HepG2 (cell line): ENCODE results near the gene FAAP100. TPM values are rescaled to one million over a fixed set of nuclear protein-coding genes. Genes with fewer than 3 reads are reported as not detected.

Experiments used
- ASH2L ChIP-seq: fragments of 300-600, 200-600 bp; sonication (generic); IDR thresholded peaks from 2 replicates; pipeline ENCODE4 v1.7.0; 2017; ENCODE audit warnings: low read depth, mild to moderate bottlenecking, moderate library complexity, mixed read lengths, low read length; ENCODE audit not compliant: insufficient read length
- EHMT2 ChIP-seq: fragments of 200-600 bp; sonication (generic); IDR thresholded peaks from 2 replicates; pipeline ENCODE4 v1.7.0; 2017; ENCODE audit warnings: antibody characterized with exemption, low read depth, low read length, borderline replicate concordance
- FOXK2 ChIP-seq: fragments of 450-650 bp; IDR thresholded peaks from 2 replicates; pipeline ENCODE4 v1.6.1; 2016
- JDP2 ChIP-seq: sonication (generic); formaldehyde crosslinking; IDR thresholded peaks from 2 replicates; pipeline ENCODE4 v1.8.1; 2022; ENCODE audit warnings: missing genetic modification reagents, borderline replicate concordance
- MAF1 ChIP-seq: sonication (generic); formaldehyde crosslinking; IDR thresholded peaks from 2 replicates; pipeline ENCODE4 v1.5.0; 2020; ENCODE audit warnings: missing genetic modification reagents, borderline replicate concordance
- MEF2D ChIP-seq: sonication (generic); formaldehyde crosslinking; IDR thresholded peaks from 2 replicates; pipeline ENCODE4 v1.5.1; 2020; ENCODE audit warnings: mild to moderate bottlenecking, missing genetic modification reagents
- MEIS1 ChIP-seq: sonication (generic); formaldehyde crosslinking; IDR thresholded peaks from 2 replicates; pipeline ENCODE4 v1.9.0; 2021; ENCODE audit warnings: mild to moderate bottlenecking, missing genetic modification reagents, moderate library complexity, borderline replicate concordance
- MYC ChIP-seq: sonication (generic); formaldehyde crosslinking; IDR thresholded peaks from 2 replicates; pipeline ENCODE4 v1.9.0; 2021; ENCODE audit warnings: missing genetic modification reagents, borderline replicate concordance
- SYNCRIP ChIP-seq: fragments of 200-400 bp; formaldehyde crosslinking; IDR thresholded peaks from 2 replicates; pipeline ENCODE4 v1.6.1; 2018; ENCODE audit warnings: mild to moderate bottlenecking, low read depth, low read length; ENCODE audit not compliant: insufficient read depth
- ZNF564 ChIP-seq: sonication (generic); formaldehyde crosslinking; IDR thresholded peaks from 2 replicates; pipeline ENCODE4 v1.8.1; 2023; ENCODE audit warnings: mild to moderate bottlenecking, missing genetic modification reagents
- ZSCAN12 ChIP-seq: sonication (generic); formaldehyde crosslinking; IDR thresholded peaks from 2 replicates; pipeline ENCODE4 v1.9.0; 2021; ENCODE audit warnings: mild to moderate bottlenecking, missing genetic modification reagents
- polyA plus RNA-seq, 8 experiments: library from polyadenylated mRNA; depleted of rRNA in 3 of 8; stranded (reverse) in 7 of 8; unstranded in 1 of 8; fragments of >200 nt; fragmentation: Illumina TruSeq in 4 of 8; extraction: Trizol in 4 of 8; gene quantifications; 2 replicates each; pipeline versions ENCODE4 v1.2.1 to v1.2.3, GENCODE V29; 2011 to 2016; ENCODE audit warnings: low read depth in 4 of 8, missing spikeins in 1 of 8, mixed read lengths in 1 of 8; ENCODE audit not compliant: insufficient read depth in 1 of 8
- total RNA-seq, 5 experiments: library from RNA; depleted of rRNA; stranded (reverse); fragments of >200 nt; fragmentation: Illumina TruSeq; extraction: Trizol; gene quantifications; 2 replicates each; pipeline ENCODE4 v1.2.3, GENCODE V29; 2016; ENCODE audit warnings: low read depth in 1 of 5
- TF ChIP-seq, protein P1 (sequence below): sonication (generic); formaldehyde crosslinking; IDR thresholded peaks from one replicate; pipeline ENCODE4 v1.5.1; 2020; ENCODE audit warnings: mild to moderate bottlenecking, missing genetic modification reagents; ENCODE audit errors: not compliant biosample characterization
- TF ChIP-seq, protein P2 (sequence below): IDR thresholded peaks from 2 replicates; pipeline ENCODE4 v1.4.0; 2020; ENCODE audit warnings: mild to moderate bottlenecking, missing genetic modification reagents
- TF ChIP-seq, protein P3 (sequence below): sonication (generic); formaldehyde crosslinking; IDR thresholded peaks from 2 replicates; pipeline ENCODE4 v1.4.0; 2020; ENCODE audit warnings: missing genetic modification reagents

Gene FAAP100
- total and polyA plus RNA-seq, 2 of the 13 experiments (the other 11 are each of a cell fraction or from before 2014, with no cell fraction given): 7.6 to 20.8 TPM

DNA sequence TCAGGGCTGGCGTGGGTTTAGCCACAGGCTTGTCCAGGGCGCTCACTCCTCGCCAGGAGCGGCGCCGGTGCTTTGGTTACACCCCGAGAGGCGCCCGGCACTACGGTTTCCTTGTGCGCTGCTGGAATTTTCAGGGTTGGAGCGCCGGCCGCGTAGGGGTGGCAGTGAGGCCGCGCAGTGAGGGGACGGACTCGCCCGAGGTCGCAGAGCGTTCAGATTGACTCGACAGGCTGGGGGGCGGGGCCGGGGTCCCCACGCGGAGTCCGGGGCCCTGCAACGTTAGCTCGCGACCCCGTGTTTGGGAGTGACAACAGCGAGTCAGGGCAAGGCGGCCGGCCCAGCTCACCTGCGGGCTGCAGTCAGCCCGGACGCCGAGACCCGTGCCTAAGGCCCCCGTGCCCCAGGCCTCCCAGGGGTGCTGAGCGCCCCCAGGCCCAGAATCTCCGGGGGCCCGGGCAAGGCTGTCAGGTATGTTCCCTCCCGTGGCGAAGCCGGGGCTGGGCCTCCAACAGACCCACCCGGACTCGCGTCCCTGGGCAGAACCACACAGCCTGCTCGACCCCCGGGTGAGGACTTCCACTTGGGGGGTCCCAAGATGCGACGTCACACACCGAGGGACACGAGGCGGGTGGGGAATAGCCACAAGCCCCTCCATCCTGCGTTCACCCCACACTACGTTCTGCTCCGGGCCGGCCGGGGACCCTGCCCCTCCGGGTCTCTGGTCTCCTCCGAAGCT is 38.2 kb downstream of the FAAP100 start (continued):
- TF ChIP-seq, protein P1, sequence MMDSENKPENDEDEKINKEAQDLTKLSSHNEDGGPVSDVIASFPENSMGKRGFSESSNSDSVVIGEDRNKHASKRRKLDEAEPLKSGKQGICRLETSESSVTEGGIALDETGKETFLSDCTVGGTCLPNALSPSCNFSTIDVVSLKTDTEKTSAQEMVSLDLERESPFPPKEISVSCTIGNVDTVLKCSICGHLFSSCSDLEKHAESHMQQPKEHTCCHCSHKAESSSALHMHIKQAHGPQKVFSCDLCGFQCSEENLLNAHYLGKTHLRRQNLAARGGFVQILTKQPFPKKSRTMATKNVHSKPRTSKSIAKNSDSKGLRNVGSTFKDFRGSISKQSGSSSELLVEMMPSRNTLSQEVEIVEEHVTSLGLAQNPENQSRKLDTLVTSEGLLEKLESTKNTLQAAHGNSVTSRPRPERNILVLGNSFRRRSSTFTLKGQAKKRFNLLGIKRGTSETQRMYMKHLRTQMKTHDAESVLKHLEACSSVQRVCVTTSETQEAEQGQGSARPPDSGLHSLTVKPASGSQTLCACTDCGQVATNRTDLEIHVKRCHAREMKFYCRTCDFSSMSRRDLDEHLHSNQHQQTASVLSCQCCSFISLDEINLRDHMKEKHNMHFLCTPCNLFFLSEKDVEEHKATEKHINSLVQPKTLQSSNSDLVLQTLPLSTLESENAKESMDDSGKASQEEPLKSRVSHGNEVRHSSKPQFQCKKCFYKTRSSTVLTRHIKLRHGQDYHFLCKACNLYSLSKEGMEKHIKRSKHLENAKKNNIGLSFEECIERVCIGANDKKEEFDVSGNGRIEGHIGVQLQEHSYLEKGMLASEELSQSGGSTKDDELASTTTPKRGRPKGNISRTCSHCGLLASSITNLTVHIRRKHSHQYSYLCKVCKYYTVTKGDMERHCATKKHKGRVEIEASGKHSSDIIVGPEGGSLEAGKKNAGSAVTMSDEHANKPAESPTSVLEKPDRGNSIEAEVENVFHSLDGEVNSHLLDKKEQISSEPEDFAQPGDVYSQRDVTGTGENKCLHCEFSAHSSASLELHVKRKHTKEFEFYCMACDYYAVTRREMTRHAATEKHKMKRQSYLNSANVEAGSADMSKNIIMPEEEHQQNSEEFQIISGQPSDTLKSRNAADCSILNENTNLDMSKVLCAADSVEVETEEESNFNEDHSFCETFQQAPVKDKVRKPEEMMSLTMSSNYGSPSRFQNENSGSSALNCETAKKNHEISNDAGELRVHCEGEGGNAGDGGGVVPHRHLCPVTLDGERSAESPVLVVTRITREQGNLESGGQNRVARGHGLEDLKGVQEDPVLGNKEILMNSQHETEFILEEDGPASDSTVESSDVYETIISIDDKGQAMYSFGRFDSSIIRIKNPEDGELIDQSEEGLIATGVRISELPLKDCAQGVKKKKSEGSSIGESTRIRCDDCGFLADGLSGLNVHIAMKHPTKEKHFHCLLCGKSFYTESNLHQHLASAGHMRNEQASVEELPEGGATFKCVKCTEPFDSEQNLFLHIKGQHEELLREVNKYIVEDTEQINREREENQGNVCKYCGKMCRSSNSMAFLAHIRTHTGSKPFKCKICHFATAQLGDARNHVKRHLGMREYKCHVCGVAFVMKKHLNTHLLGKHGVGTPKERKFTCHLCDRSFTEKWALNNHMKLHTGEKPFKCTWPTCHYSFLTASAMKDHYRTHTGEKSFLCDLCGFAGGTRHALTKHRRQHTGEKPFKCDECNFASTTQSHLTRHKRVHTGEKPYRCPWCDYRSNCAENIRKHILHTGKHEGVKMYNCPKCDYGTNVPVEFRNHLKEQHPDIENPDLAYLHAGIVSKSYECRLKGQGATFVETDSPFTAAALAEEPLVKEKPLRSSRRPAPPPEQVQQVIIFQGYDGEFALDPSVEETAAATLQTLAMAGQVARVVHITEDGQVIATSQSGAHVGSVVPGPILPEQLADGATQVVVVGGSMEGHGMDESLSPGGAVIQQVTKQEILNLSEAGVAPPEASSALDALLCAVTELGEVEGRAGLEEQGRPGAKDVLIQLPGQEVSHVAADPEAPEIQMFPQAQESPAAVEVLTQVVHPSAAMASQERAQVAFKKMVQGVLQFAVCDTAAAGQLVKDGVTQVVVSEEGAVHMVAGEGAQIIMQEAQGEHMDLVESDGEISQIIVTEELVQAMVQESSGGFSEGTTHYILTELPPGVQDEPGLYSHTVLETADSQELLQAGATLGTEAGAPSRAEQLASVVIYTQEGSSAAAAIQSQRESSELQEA (CRISPR knock-in tag): no peak
- no peak for TF ChIP-seq ZSCAN12 (CRISPR knock-in tag)
- TF ChIP-seq, protein P2, sequence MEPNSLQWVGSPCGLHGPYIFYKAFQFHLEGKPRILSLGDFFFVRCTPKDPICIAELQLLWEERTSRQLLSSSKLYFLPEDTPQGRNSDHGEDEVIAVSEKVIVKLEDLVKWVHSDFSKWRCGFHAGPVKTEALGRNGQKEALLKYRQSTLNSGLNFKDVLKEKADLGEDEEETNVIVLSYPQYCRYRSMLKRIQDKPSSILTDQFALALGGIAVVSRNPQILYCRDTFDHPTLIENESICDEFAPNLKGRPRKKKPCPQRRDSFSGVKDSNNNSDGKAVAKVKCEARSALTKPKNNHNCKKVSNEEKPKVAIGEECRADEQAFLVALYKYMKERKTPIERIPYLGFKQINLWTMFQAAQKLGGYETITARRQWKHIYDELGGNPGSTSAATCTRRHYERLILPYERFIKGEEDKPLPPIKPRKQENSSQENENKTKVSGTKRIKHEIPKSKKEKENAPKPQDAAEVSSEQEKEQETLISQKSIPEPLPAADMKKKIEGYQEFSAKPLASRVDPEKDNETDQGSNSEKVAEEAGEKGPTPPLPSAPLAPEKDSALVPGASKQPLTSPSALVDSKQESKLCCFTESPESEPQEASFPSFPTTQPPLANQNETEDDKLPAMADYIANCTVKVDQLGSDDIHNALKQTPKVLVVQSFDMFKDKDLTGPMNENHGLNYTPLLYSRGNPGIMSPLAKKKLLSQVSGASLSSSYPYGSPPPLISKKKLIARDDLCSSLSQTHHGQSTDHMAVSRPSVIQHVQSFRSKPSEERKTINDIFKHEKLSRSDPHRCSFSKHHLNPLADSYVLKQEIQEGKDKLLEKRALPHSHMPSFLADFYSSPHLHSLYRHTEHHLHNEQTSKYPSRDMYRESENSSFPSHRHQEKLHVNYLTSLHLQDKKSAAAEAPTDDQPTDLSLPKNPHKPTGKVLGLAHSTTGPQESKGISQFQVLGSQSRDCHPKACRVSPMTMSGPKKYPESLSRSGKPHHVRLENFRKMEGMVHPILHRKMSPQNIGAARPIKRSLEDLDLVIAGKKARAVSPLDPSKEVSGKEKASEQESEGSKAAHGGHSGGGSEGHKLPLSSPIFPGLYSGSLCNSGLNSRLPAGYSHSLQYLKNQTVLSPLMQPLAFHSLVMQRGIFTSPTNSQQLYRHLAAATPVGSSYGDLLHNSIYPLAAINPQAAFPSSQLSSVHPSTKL (CRISPR knock-in tag): no peak; the same call in 1 of the 2 replicates
- TF ChIP-seq MAF1 (CRISPR knock-in tag): peak; percentile 61; the same call in 1 of the 2 replicates
- TF ChIP-seq ASH2L: no peak
- no peak for TF ChIP-seq ZNF564
- TF ChIP-seq EHMT2: no peak
- TF ChIP-seq MYC (CRISPR knock-in tag): no peak; the same call in none of the 2 replicates
- no peak for TF ChIP-seq JDP2 (CRISPR knock-in tag)
- no peak for TF ChIP-seq MEF2D (CRISPR knock-in tag)
- TF ChIP-seq, protein P3, sequence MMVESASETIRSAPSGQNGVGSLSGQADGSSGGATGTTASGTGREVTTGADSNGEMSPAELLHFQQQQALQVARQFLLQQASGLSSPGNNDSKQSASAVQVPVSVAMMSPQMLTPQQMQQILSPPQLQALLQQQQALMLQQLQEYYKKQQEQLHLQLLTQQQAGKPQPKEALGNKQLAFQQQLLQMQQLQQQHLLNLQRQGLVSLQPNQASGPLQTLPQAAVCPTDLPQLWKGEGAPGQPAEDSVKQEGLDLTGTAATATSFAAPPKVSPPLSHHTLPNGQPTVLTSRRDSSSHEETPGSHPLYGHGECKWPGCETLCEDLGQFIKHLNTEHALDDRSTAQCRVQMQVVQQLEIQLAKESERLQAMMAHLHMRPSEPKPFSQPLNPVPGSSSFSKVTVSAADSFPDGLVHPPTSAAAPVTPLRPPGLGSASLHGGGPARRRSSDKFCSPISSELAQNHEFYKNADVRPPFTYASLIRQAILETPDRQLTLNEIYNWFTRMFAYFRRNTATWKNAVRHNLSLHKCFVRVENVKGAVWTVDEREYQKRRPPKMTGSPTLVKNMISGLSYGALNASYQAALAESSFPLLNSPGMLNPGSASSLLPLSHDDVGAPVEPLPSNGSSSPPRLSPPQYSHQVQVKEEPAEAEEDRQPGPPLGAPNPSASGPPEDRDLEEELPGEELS (CRISPR knock-in tag): no peak
- no peak for TF ChIP-seq SYNCRIP
- no peak; the same call in 1 of the 2 replicates for TF ChIP-seq MEIS1 (CRISPR knock-in tag)
- no peak for TF ChIP-seq FOXK2
